GM18951 (cell line): Measurements from ENCODE around the gene G6PD.
"Not testable (repeated sequence)": the region's sequence is repeated elsewhere in the genome, so short reads cannot be mapped to it uniquely, and the experiment has no call there.

Experiments
- POLR2A ChIP-seq: IDR thresholded peaks from 4 replicates; pipeline ENCODE4 v1.6.1; 2011; ENCODE audit warnings: mild to moderate bottlenecking; ENCODE audit not compliant: insufficient read length, insufficient read depth; ENCODE audit errors: extremely low read depth
- in situ Hi-C: fragments of 300-500 bp; cut with MboI; formaldehyde crosslinking; loops from one replicate; pipeline ENCODE4 v1.12.0; 2022; ENCODE audit warnings: low sequenced_read_pairs, mixed read lengths, inconsistent platforms; ENCODE audit not compliant: unreplicated experiment

Gene G6PD

DNA sequence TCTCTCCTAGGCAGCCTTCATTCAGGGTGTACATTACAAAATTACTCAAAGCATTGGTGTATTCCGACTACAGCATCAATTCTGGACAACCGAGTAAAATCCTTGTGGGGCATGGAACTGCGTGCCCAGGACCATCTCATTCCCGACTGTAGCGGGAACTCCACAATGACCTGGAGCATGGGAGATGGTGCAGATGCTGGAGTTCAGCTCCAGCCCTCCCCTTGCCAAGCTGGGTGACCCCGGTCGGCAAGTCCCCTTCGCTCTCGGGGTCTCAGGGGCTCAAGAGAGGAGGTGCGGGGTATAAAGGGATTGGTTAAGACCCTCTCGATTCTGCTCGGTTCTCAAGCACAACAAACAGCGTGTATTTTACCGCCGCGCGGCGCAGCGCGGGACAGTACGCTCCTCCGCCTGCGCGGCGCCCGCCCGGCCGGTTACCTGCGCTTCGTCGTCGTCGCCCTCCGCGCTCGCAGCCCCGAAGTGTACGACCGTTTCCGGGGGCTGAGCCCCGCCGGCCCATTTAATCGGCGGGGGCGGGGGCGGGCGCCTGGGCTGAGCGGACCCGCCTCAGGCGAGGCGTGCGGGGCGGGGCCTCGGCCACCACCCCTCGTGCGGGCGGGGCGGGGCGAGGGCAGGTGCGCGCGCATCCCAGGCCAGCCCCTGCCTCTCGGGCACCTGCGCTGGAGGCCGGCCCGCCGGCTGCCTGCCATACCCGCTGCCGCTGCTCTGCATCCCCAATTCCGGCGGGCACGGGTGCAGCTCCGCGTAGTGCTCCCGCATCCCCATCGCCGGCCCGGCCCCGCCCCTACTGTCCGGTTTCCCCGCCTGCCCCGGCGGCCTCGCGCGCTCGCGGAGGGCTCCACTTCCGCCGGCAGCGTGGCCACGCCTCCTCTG lies at the start of gene G6PD:
Gene G6PD, minus strand, starts transcription at position 493 of the 891 bp plus-strand sequence. CDS start 691 bp downstream, outside the sequence.
- peak; percentile 79 for TF ChIP-seq POLR2A
- in situ Hi-C loops, result loop anchor here (25.0 kb wide), 2 partner anchors 534 to 1584 kb away; partner anchors contain the start of gene IRAK1

DNA sequence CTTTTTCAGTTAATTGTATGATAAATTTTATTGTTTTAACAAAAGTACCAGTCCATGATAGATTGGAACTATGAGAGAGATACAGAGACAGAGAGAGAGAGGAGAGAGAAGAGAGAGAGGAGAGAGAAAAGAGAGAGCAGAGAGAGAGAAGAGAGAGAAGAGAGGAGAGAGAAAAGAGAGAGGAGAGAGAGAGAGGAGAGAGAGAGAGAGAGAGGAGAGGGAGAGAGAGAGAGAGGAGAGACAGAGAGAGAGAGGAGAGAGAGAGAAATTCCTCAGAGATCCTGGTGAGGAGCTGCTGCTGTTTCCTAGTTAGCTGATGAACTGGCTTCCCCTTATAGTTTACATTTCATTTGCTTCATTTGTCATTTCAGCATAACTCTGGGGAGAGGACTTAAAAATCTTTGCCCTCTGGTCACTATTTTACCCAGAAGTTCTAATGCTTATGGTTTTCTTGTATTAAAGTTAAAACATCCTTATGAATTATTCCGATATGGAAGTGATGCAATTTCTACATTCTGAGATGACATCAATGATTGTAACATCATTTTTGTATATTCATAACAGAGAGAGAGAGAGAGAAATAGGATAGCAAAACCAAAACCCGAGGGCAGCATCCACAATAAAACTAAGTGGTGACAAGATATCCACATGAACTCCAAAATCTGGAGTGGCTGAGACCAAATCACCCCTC lies 49.1 kb upstream of the G6PD start:
- in situ Hi-C loops, result loop anchor here (25.0 kb wide), 1 partner anchor 242 kb away; the partner anchor contains the start of gene SMIM9
- TF ChIP-seq POLR2A, result no peak

DNA sequence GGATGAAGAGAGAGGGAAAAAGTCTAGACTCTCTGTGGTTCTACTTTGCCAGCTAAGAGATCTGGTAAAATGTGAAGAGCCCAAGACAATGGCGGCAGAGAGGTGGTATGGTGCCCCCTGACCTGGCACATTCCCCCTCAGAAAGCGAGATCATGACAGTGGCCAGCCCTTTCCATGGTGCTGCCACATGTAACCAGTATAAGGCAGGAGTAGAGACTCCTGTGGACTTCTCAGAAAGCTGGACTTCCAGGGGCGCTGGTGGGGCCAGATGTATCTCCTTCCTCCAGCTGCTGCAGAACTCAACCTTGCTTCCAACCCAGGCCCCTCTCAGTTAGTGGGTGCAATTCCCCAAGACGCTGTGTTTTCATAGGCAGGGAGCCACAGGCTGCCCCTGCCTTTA lies 47.8 kb upstream of the G6PD start:
- in situ Hi-C loops, result loop anchor here (25.0 kb wide), 1 partner anchor 243 kb away; the partner anchor contains the start of gene SMIM9
- no peak for TF ChIP-seq POLR2A

DNA sequence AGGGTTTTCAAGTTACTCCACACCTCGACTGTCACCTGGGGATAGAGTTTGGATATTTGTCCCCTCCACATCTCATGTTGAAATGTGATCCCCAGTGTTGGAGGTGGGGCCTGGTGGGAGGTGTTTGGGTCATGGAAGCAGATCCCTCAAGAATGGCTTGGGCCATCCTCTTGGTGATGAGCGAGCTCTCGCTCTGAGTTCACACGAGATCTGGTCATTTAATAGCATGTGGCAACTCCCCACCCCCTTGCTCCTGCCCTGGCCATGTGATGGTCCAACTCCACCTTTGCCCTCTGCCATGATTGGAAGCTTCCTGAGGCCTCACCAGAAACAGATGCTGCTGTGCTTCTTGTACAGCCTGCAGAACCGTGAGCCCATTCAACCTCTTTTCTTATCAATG lies 46.6 kb upstream of the G6PD start:
- in situ Hi-C loops, result loop anchor here (25.0 kb wide), 1 partner anchor 244 kb away; the partner anchor contains the start of gene SMIM9

DNA sequence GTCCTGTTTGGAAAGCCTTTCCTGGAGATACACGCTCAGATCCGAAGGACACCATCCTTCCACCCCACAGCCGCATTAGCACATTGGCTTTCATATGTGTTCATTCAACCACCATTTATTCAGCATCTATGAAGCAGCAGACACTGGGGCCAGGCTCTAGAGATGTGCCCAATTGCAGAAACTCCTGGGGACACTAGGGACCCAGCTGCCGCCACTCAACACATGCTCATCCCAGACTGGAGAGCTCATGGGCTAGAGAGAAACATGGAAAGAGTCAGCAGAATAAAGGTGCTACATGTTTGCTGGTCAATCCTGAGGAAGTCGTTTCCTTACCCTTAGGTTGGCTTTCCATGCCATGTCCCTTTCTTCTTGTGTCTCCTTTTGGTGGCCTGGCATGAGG lies 45.9 kb upstream of the G6PD start:
- in situ Hi-C loops, result loop anchor here (25.0 kb wide), 1 partner anchor 245 kb away; the partner anchor contains the start of gene SMIM9
- TF ChIP-seq POLR2A, result no peak

More for the DNA sequence above, 46.6 kb upstream of the G6PD start:
- TF ChIP-seq POLR2A, result no peak

DNA sequence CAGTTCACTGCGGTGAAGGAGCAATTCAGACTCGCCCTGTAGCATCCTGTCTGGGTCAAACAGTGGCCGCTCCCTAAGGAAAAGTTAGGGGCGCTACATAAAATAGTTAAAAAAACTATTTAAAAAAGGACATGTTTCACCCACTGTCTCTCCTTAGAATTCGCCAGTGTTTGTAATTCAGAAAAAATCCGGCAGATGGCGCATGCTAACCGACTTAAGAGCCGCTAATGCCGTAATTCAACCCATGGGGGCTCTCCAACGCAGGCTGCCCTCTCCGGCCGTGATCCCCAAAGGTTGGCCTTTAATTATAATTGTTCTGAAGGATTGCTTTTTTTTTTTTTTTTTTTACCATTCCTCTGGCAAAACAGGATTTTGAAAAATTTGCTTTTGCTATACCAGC lies 43.8 kb upstream of the G6PD start:
- in situ Hi-C loops, result loop anchor here (25.0 kb wide), 1 partner anchor 247 kb away; the partner anchor contains the start of gene SMIM9

DNA sequence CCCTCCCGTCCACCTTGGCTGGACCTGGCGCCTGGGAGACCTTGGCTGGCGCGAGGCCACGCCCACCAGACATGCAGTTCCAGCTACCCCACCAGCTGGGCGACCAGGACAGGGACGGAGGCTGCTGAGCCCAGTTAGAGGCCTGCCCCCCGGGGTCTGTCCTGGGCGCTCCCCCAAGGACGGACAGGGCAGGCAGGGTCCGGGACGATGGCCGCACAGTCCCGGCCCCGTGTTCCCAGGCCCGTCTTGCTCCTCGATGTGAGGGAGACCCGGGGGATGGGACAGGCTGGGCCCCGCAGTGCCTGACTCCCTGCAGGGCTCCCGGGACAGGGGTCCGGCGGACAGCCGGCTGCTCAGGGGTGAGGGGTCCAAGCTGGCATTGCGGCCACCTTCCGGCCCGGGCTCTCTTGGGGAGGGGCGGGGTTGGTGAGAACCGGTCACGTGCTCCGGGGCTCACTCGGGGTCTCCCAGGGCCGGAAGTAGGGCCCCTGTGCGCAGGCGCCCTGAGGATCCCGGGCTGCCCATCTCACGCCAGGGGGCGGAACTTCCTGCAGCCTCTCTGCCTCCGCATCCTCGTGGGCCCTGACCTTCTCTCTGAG lies 38.0 kb upstream of the G6PD start, which contains the start of gene CTAG1A:
Gene CTAG1A, plus strand, starts transcription at position 549 of the 599 bp plus-strand sequence. CDS start 74 bp downstream, outside the sequence.
- in situ Hi-C loops, result loop anchor here (25.0 kb wide), 1 partner anchor 253 kb away; the partner anchor contains the start of gene SMIM9

DNA sequence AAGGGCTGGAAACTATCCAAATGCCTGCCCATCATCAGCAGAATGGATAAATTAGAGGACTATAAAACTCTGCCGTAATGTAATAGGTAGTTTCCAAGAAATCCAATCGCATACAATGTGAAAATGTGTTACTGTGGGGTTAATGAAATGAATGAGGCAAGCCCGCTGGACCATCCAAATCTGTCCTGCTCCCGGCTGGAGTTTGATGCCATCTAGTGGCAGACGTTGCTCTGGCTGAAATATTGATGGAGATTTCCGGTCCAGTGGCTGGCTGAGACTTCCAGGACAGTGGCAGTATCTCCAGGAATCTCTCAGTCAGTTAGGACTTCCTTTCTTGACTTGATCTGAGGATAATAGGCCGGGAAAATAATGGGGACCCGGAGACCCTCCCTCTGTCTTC lies 36.3 kb upstream of the G6PD start:
- in situ Hi-C loops, result loop anchor here (25.0 kb wide), 1 partner anchor 254 kb away; the partner anchor contains the start of gene SMIM9

DNA sequence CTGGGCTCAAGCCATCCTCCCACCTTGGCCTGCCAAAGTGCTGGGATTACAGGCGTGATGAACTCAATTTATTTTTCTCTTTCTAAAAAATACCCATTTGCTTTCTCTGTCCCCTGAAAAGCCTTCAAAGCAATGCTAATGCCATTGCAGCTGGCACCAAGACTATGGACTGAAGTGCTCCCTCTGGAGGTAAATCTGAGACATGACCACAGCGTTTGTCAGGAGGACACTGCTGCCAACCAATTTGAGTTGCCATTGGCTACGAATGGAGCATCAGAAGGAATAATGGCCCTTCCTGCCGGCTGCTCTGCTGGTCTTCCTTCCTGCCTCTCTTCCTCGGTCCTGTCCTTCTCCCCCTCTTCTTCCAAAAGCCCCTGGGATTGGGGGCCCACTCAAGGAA lies 28.4 kb upstream of the G6PD start:
- in situ Hi-C loops, result loop anchor here (25.0 kb wide), 1 partner anchor 262 kb away; the partner anchor contains the start of gene SMIM9

DNA sequence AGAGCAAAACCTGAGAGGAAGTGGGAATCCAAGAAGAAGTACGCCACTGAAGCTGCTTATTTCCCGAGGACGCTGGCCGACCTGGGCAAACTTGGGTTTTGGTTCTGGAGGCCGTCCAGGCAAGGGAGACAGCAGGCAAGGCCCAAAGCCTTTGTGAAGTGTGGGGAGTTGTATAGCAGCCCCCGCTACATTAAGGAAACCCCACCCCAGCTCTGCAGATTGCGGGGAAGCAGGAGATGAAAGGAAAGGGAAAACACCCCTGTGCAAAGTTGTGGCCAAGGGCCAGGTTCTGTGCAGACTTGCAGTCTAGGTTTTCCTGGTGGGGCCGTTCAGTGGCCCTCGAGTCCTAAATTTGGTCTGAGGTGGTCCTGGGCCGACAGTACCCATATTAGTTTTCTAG lies 26.4 kb upstream of the G6PD start:
- in situ Hi-C loops, result not testable (repeated sequence)

DNA sequence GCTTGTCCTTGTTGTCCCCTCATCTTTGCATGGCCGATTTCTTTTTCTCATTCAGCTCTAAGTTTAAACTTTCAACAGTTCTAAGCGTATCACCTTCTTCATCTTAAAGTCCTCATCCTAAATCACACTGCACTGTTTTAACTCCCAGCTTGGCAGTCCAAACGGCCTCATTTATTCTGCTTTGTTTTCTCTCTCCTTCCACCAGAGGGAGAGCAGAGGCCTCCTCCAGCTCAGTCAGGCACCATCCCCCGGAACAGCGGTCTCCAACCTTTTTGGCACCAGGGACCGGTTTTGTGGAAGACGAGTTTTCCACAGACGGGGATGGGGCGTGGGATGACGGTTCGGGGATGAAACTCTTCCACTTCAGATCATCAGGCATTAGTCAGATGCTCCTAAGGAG lies 23.7 kb upstream of the G6PD start:
- in situ Hi-C loops, result not testable (repeated sequence)

DNA sequence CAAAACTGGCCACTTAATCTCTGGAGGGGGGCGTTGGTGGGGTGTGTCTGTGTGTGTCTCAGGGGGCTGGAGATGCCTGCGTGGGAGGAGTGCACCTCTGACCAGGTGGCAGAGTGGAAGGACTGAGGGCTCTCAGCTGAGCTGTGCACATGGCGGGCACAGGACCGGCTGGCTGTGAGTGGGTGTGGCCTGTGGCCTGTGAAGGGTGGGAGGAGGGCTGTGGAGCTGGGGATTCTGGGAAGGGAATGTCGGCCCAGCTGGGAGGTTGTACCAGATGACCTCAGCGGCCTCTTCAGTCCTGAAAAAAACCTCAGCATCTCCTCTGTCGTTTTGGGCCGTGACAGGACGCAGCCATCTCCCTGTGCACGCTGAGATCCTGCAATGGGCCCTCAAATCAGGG lies 15.6 kb upstream of the G6PD start:
- in situ Hi-C loops, result not testable (repeated sequence)

DNA sequence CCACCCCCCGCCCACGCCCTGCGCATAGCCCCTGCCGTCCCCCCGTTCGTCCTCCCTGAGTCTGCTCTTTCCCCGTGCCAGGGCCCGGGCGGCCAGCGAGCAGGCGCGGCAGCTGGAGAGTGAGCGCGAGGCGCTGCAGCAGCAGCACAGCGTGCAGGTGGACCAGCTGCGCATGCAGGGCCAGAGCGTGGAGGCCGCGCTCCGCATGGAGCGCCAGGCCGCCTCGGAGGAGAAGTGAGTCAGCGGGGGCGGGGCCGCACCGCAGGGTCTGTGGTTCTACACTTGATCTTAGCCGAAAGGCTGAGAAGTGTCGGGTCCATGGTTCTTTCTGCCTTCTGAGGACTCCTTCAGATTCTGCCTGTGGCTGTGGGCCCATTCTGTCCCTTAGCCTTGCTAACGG lies 13.7 kb upstream of the G6PD start:
- in situ Hi-C loops, result not testable (repeated sequence)

DNA sequence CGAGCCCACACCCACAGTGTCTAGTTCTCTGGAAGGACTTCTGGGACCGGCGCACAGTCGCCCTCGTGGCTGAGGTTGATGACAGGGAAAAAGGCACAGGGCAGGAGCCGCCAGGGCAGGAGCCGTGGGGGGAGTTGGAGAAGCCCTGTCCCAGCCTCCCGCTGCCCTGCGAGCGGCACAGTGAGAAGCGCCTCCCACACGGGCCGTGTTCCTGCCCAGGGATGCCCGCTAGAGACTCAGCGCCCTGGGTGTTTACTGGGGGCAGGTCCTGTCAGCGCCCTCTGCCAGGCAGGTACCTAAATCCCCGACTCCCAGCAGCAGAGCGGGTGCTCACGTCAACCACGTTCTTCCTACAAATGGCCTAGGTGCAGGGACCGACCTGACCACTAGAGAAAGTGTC lies 12.2 kb upstream of the G6PD start:
- in situ Hi-C loops, result not testable (repeated sequence)

DNA sequence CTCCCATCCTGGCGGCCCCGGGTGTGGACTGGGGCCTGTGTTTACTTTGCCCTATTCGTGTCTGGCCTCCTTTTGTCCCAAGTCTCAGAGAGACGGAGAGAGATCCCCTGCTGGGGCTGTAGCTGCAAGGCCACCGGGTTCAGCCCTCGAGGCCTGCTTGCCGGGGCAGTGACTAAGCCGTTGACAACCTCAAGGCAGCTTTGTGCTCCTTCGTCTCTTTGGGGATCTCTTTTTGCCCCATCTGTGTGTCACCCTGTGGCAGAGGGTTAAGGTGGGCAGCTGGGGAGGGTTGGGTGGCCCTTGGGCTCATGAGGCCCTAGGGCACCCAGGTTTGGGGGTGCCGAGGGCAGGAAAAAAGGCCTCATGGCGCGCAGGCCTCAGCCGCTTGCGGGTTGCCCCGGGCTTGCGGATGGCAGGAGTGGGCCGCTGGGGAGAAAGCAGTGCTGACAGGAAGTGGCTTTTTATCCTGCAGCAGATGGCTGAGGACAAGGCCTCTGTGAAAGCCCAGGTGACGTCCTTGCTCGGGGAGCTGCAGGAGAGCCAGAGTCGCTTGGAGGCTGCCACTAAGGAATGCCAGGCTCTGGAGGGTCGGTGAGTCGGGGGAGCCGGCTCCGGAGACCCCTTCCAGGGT lies 11.5 kb upstream of the G6PD start:
- in situ Hi-C loops, result not testable (repeated sequence)

DNA sequence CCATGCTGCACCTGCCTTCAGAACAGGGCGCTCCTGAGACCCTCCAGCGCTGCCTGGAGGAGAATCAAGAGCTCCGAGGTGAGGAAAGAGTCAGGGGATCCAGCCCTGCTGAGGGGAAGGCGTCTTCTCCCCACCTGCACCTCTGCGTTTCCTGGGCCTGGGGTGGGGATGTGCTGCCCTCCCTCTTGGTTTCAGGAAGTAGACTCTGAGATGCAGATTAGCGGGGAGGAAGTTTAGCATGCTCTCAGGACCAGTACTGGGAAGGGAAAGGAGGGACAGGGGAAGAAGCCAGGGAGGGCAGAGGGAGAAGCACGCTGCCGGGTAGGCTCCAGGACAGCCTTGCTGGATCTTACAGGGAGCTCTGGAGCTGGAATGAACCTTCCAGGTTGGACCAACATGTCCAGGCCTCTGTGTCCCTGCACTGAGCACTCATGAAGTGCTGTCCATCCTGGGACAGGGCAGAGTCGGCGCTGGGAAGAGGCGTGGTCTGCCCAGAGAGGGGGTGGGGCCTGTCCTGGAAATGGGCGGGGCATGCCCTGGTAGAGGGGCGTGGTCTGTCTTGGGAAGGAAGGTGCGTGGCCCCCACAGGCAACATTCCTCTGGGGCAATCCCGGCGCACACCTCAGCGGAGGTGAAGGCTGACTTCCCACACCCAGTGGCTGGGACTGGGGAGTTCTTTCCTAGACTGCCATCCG lies 5.6 kb upstream of the G6PD start:
- in situ Hi-C loops, result not testable (repeated sequence)
